Stromal cell of bone marrow (primary cell): Measurements from ENCODE around the gene SLC25A18.

Experiments
- DNase-seq: peaks from one replicate; pipeline ENCODE4 v3.0.0-alpha.2; 2012; ENCODE audit warnings: low read depth

The SLC25A18 gene

GRCh38 chr22:17570851-17571631, 7.7 kb downstream of the SLC25A18 start:
- peak; percentile 44 for DNase-seq

DNA sequence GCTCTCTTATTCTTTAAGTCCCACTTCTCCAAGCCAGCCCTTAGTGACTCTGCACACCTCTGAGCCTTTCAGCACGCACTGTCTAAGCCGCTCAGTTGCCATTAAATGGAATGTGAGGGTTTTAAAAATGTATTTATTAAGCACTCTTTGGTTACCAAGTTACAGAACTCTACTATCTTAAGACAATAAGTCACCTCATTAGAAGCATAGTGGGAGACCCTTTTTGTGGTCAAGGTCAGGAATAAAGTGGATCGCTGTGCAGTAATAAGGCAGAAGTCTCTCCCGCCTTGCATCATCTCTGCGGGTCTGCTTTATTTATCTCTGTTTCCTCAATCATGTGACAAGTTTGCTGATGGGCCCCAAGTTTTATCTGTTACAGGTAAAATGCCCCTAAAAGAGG, 11.9 kb downstream of the SLC25A18 start:
- no peak for DNase-seq

- DNase-seq: no peak
Observed at GRCh38 chr22:17575681-17576080, 12.4 kb downstream of the SLC25A18 start.

DNA sequence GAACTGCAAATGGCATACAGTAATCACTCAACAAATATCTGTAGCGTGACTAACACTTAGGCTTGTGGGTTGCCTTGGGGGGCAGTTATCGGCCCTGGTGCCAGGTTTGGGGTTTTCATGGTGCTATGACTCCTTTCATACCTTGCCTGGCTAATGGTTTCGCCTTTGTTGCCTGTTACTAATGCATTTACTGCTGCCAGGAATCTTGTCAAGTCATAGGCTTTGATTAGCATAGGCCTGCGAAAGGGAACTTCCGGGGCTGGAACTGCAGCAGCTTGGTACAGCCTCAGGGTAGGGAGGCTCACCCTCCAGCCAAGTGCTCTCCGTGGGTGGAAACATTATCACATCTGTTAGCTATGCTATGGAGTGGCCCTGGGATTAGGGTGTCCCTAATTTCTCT, 13.2 kb downstream of the SLC25A18 start:
- DNase-seq: no peak

- DNase-seq: no peak
Observed at GRCh38 chr22:17578136-17578754, 14.9 kb downstream of the SLC25A18 start.

- no peak for DNase-seq
Observed at GRCh38 chr22:17579535-17579981, 16.3 kb downstream of the SLC25A18 start.

GRCh38 chr22:17580441-17581031, 17.2 kb downstream of the SLC25A18 start:
- no peak for DNase-seq

GRCh38 chr22:17581056-17581455, 17.8 kb downstream of the SLC25A18 start:
- no peak for DNase-seq

GRCh38 chr22:17581631-17582030, 18.3 kb downstream of the SLC25A18 start:
- DNase-seq: no peak

DNA sequence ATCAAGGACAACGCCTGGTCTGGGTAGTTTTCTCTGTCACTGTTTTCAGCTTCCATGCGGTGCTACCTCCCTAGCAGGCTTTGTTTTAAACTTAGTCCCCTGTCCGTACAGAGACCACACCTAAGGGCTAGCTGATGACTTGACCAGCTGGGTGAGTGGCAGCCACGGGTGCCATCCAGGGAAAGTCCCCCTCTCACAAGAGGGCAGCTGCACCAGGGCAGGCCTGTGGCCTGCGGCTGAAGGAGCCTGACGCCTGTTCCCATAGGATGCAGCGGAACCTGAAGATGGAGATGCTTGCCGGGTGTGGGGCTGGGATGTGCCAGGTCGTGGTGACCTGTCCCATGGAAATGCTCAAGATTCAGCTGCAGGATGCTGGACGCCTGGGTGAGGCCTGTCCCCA, 19.9 kb downstream of the SLC25A18 start:
- no peak for DNase-seq

DNA sequence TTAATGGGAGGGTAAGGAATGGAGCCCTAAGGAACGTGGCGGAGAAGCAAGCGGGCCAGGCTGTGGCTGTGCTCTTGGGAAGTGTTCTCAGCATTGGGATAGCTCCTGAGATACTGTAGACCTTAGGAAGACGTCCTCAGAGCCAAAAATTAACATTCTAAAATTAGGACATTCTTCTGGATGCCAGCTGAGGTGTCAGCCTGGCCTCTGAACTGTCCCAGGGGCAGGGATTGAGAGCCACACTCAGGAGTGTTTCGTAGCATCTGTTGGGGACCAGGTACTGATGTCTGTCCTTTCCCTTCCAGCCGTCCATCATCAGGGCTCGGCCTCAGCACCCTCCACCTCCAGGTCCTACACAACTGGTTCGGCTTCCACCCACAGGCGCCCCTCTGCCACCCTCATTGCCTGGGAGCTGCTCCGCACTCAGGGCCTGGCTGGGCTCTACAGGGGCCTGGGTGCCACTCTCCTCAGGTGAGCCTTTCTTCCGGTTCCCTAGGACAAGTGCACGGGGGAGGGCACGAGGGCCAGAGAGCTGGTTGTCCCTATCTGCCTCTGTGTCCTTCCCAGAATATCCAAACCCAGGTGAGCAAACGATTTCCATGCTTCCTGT, 23.6 kb downstream of the SLC25A18 start:
- no peak for DNase-seq

DNA sequence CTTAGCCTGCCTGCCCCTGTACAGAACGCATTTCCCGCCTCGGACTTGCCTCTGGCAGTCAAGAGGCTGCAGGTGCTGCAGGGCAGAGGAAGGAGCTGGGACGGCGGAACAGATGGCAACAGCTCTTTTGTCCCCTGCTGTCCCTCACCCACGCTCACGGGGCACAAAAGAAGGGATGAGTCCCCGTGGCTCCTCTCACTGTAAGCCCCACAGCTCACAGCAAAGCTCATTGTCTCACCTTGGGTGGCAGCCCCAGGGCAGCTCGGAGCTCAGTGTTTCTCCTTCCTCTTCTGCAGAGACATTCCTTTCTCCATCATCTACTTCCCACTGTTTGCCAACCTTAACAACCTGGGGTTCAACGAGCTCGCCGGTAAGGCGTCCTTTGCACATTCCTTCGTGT, 24.3 kb downstream of the SLC25A18 start:
- DNase-seq: no peak

DNA sequence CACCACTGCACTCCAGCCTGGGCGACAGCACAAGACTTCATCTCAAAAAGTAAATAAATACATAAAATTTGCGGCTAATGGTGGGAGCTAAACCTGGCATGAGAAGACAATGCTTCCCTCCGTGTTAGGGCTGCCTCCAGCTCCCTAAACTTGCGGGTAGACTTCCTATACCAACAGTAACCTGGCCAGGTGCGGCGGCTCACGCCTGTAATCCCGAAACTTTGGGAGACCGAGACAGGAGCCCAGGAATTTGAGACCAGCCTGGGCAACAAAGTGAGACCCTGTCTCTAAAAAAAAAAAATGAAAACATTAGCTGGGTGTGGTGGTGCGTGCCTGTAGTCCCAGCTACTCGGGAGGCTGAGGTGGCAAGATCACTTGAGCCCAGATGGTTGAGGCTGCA, 25.3 kb downstream of the SLC25A18 start:
- DNase-seq: no peak

DNA sequence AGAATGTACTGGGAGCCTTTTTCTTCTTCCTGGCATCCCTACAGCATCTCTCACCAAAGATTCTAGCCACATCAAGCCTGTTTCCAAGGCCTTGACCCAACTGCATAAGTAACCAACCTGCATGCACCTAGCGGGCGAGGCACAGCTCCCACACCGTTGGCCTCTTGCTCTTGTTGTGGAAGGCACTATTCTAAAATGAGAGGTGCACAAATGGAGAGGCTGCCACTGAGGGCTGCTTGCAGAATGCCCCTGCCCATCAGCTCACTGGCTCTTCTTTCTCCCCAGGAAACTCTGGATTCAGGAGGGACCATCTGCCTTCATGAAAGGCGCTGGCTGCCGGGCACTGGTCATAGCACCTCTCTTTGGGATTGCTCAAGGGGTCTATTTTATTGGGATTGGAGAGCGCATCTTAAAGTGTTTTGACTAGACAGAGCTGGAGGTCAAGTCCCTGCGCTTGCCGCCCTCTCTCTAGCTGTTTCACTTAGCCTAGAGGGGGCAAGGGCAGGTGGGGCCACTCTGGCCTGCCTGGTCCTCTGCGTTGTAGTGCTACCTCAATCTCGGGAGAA, 26.6 kb downstream of the SLC25A18 start:
- DNase-seq: no peak

DNA sequence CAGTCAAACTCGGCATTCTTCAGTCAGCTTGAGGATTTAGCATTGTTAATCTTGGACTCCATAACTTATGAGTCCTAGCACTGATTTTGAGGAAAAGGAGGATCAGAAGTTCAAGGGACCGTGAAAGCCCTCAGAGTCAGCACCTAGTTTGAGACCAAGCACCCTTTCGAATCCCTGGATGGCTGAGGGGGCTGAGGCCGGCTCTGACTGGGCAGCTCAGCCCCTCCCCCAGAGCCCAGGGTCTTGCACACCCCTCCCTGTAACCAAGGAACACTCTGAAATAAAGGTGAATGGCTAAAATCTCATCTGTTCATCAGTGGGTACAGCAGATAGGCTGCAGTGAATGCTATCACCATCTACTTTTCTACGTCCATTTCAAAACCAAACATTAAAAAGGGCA, 27.3 kb downstream of the SLC25A18 start:
- no peak for DNase-seq

DNA sequence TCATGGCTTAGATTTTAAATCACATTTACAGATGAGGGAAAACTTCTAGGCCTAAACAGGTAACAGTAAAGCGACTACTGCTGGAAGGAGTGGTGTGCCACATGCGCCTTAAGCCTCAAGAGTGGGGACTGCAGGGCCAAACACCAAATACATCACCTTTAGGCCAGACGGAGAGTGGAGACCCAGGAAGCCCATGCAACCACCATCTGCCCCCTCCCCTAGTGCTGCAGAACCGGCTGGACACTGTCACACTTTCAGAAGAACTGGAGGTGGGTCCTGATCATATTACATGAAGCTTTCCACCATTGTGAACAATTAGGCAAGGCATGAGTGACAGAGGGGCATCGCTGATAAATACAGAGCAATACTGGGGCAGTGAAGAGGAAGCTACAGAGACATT, 28.9 kb downstream of the SLC25A18 start:
- no peak for DNase-seq

DNA sequence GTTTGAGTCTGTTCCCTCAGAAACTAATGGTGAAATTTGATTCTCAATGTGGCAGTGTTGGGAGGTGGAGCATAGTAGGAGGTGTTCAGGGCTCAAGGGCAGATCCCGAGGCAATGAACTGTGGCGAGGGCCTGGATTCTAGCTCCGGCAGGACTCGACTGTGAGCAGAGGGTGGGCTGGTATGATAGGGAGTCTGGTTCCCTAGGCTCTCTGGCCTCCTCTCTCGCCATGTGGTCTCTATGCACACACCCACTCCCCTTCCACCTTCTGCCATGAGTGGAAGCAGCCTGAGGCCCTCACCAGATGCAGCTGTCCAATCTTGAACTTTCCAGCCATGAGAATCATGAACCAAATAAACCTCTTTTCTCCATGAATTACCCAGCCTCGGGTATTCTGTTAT, 32.9 kb downstream of the SLC25A18 start:
- DNase-seq: no peak

DNA sequence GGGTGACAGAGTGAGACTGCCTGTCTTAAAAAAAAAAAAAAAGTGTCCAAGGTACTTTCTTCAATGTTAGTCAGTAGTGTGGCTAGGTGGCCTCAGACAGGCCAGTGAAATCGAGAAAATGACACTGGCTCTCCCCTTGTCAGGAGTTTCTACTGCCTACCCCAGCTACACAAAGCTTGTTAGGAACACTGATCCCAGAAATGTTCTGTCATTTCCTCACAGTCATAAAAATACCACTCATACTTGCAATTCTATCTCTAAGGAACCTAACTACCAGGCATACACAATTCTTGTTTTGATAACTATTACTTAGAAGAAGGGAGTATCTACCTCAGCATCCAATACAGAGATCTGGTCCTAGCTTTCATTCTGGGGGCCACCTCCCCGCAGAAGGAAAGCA, 33.9 kb downstream of the SLC25A18 start:
- DNase-seq: no peak

DNA sequence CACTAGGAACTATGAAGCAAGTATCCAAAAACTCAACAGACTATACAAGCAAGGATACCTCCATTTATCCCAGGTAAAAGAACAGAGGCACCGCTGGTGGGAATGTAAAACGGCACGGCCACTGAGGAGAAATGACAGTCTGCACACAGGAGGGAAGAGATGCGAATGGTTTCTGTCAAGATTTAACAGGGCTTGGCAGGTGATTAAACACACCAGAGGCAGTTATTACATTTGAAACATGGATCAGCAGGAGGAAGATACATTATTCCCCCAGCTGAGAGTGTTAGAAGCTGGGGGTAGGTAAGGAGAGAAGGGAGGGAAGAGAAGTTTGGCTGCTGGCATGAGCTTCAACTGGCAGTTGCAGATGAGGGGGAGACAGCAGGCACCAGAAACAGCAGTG, 35.0 kb downstream of the SLC25A18 start:
- DNase-seq: no peak

DNA sequence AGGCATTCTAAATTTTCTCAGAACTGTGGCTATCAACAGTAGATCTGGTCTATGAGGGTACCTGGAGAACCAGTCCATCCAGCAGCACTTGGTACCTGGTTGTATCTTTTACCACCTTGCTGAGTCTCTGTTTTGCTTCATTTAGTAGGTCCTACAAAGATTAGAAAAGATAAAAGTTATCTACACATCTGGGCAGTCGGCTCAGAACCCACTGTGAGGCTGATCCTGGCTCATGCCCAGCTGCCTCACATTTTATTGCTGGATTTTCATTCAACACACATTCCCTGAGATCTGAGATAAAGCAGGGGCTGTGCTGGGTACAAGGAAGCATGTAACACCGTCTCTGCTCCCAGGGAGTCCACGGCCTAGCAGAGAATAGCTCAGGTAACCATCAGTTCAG, 37.7 kb downstream of the SLC25A18 start:
- no peak for DNase-seq

GRCh38 chr22:17603668-17604067, 40.4 kb downstream of the SLC25A18 start:
- DNase-seq: no peak

GRCh38 chr22:17606496-17606895, 43.2 kb downstream of the SLC25A18 start:
- DNase-seq: no peak
